ENCODE measurements around the gene POTEJ.
"Not testable (repeated sequence)": the region's sequence is repeated elsewhere in the genome, so short reads cannot be mapped to it uniquely, and the experiment has no call there.

POTEJ gene

DNA sequence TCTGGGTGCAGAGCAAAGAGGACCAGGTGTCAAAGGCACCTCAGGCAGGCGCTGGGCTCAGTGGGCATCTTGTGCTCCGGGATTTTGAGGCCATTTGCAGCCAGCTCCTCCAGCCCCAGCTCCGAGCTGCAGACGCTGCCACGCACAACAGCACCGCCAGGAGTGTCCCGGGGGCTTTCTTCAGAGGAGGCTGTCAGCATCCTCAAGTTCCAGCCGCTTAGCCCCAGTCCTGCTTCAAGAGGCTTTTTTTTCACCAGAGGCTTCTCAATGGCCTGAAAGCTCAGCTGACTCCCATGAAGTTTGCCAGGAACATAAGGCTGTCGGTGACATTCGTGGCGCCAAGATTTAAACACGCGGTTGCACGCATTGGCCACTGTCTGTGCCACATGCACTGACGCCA is 754 bp upstream of the POTEJ start:
- H2AFZ ChIP-seq (ENCODE audit: low read depth, low read length); H2BK120ac ChIP-seq (ENCODE audit: low read depth, low read length); H2AK5ac ChIP-seq (ENCODE audit: low read length, severe bottlenecking); H3K79me1 ChIP-seq (replicated peaks; ENCODE audit: low read length, poor library complexity, severe bottlenecking); H2BK12ac ChIP-seq (ENCODE audit: low read length in 2 of 2); H4K8ac ChIP-seq (ENCODE audit: low read length); H3K4me2 ChIP-seq (ENCODE audit: low read length, poor library complexity, severe bottlenecking); H3K9me3 ChIP-seq (ENCODE audit: control insufficient read depth, low read length); H4K91ac ChIP-seq (ENCODE audit: low read length); H3K9ac ChIP-seq (ENCODE audit: low read length); H2BK15ac ChIP-seq (ENCODE audit: low read depth, poor library complexity, severe bottlenecking); H3K14ac ChIP-seq (ENCODE audit: low read length in 2 of 2); H3K36me3 ChIP-seq (ENCODE audit: control insufficient read depth in 1 of 2, insufficient read depth in 2 of 2, low read depth in 1 of 2, low read length in 2 of 2); H3K27me3 ChIP-seq (ENCODE audit: control insufficient read depth in 1 of 2, insufficient read depth in 1 of 2, low read length in 2 of 2); H3K27ac ChIP-seq (ENCODE audit: low read length, poor library complexity, severe bottlenecking); H3K18ac ChIP-seq (ENCODE audit: low read depth in 1 of 2, low read length in 2 of 2); H2BK5ac ChIP-seq (ENCODE audit: low read depth, low read length, poor library complexity, severe bottlenecking); H3K4me1 ChIP-seq (ENCODE audit: control insufficient read depth, insufficient read depth, low read depth, low read length); DNase-seq; H3K4me3 ChIP-seq (ENCODE audit: insufficient read depth in 1 of 2, low read depth in 1 of 2, low read length in 2 of 2); H3K23ac ChIP-seq (ENCODE audit: low read length in 2 of 2); H3K4ac ChIP-seq (ENCODE audit: low read depth in 1 of 2, low read length in 2 of 2): not testable (repeated sequence)
- 95% methylated on average over 12 of the region's 15 CpGs for WGBS

DNA sequence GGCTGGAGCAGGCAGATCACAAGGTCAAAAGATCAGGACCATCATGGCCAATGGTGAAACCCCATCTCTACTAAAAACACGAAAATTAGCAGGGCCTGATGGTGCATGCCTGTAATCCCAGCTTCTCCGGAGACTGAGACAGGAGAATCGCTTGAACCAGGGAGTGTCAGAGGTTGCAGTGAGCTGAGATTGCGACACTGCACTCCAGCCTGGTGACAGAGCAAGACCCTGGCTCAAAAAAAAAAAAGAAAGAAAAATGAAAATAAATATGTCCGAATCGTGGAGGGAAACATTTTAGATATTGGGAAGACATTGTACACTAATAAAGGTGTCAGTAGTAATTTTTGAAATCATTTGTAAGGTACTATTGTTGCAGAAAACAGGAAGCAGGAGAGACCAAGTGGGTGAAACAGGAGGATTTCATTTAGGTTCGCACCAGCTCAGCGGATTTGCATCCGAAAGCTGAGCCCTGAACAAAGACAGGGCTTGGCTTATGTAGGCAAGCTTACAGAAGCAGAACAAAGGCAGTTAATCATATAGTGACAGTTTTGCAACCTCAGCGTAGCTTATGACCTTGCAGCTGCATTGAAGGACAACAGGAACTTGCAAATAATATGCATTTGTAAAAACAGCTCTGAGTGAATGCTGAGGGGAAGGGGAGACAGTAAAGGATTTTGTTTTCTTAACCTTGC is 17.7 kb downstream of the POTEJ start:
- H3K79me1 ChIP-seq (replicated peaks; ENCODE audit: low read length, poor library complexity, severe bottlenecking); H4K8ac ChIP-seq (ENCODE audit: low read length); H2BK15ac ChIP-seq (ENCODE audit: low read depth, poor library complexity, severe bottlenecking); H3K36me3 ChIP-seq (ENCODE audit: control insufficient read depth in 1 of 2, insufficient read depth in 2 of 2, low read depth in 1 of 2, low read length in 2 of 2); H3K4ac ChIP-seq (ENCODE audit: low read depth in 1 of 2, low read length in 2 of 2); H2BK5ac ChIP-seq (ENCODE audit: low read depth, low read length, poor library complexity, severe bottlenecking); H3K4me2 ChIP-seq (ENCODE audit: low read length, poor library complexity, severe bottlenecking); H3K9ac ChIP-seq (ENCODE audit: low read length); H3K4me1 ChIP-seq (ENCODE audit: control insufficient read depth, insufficient read depth, low read depth, low read length); H3K23ac ChIP-seq (ENCODE audit: low read length in 2 of 2); H3K27ac ChIP-seq (ENCODE audit: low read length, poor library complexity, severe bottlenecking); H2AFZ ChIP-seq (ENCODE audit: low read depth, low read length); H3K14ac ChIP-seq (ENCODE audit: low read length in 2 of 2); H3K9me3 ChIP-seq (ENCODE audit: control insufficient read depth, low read length); H4K91ac ChIP-seq (ENCODE audit: low read length); H2BK120ac ChIP-seq (ENCODE audit: low read depth, low read length); H3K27me3 ChIP-seq (ENCODE audit: control insufficient read depth in 1 of 2, insufficient read depth in 1 of 2, low read length in 2 of 2); H3K4me3 ChIP-seq (ENCODE audit: insufficient read depth in 1 of 2, low read depth in 1 of 2, low read length in 2 of 2); H2AK5ac ChIP-seq (ENCODE audit: low read length, severe bottlenecking); H2BK12ac ChIP-seq (ENCODE audit: low read length in 2 of 2); DNase-seq; H3K18ac ChIP-seq (ENCODE audit: low read depth in 1 of 2, low read length in 2 of 2): not testable (repeated sequence)
- 68% methylated on average over 6 of the region's 10 CpGs for WGBS

DNA sequence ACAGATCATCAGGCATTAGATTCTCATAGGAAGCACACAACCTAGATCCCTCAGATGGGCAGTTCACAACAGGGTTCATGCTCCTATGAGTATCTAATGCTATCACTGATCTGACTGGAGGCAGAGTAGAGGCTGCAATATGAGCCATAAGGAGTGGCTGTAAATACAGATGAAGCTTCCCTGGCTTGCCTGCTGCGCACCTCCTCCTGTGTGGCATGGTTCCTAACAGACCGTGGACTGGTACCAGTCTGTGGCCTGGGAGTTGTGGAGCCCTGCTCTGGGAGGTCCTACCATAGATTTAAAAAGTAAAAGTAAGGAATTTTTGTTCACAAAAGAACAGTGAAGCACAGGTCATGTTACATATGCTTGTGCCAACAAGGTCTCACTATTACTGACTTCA is 27.7 kb downstream of the POTEJ start:
- H2BK15ac ChIP-seq (ENCODE audit: low read depth, poor library complexity, severe bottlenecking); H3K79me1 ChIP-seq (replicated peaks; ENCODE audit: low read length, poor library complexity, severe bottlenecking); H2BK12ac ChIP-seq (ENCODE audit: low read length in 2 of 2); H3K14ac ChIP-seq (ENCODE audit: low read length in 2 of 2); H2AFZ ChIP-seq (ENCODE audit: low read depth, low read length); H3K27ac ChIP-seq (ENCODE audit: low read length, poor library complexity, severe bottlenecking); H3K4me3 ChIP-seq (ENCODE audit: insufficient read depth in 1 of 2, low read depth in 1 of 2, low read length in 2 of 2); H2AK5ac ChIP-seq (ENCODE audit: low read length, severe bottlenecking); H3K4me2 ChIP-seq (ENCODE audit: low read length, poor library complexity, severe bottlenecking); H3K9me3 ChIP-seq (ENCODE audit: control insufficient read depth, low read length); H2BK120ac ChIP-seq (ENCODE audit: low read depth, low read length); H3K23ac ChIP-seq (ENCODE audit: low read length in 2 of 2); H3K18ac ChIP-seq (ENCODE audit: low read depth in 1 of 2, low read length in 2 of 2); H3K4ac ChIP-seq (ENCODE audit: low read depth in 1 of 2, low read length in 2 of 2); H2BK5ac ChIP-seq (ENCODE audit: low read depth, low read length, poor library complexity, severe bottlenecking); H3K36me3 ChIP-seq (ENCODE audit: control insufficient read depth in 1 of 2, insufficient read depth in 2 of 2, low read depth in 1 of 2, low read length in 2 of 2); H4K8ac ChIP-seq (ENCODE audit: low read length); H3K27me3 ChIP-seq (ENCODE audit: control insufficient read depth in 1 of 2, insufficient read depth in 1 of 2, low read length in 2 of 2); DNase-seq; H3K4me1 ChIP-seq (ENCODE audit: control insufficient read depth, insufficient read depth, low read depth, low read length); H4K91ac ChIP-seq (ENCODE audit: low read length); H3K9ac ChIP-seq (ENCODE audit: low read length): not testable (repeated sequence)
- WGBS = no CpG with 5 or more reads among the region's 2 CpGs

DNA sequence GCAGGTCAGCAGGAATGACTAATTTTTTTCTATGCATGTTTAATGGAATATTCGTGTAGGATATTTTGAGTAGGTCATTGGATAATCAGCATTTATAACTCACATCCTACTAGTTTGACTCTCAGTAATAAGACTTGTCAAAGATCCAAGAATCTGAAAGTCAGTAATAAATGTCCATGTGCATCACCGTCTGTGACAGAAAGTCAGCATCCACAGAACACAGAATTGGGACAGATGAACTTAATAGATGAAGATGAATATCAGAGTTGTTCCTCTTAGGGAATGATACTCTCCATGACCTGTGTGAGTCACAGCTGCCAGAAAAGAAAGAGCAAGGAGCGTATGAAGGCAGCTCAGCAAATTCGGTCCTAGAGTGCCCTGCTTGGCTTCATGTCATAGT is 30.4 kb downstream of the POTEJ start:
- not testable (repeated sequence) for H4K91ac ChIP-seq (ENCODE audit: low read length); H2BK5ac ChIP-seq (ENCODE audit: low read depth, low read length, poor library complexity, severe bottlenecking); H3K14ac ChIP-seq (ENCODE audit: low read length in 2 of 2); H3K4me1 ChIP-seq (ENCODE audit: control insufficient read depth, insufficient read depth, low read depth, low read length); H2BK12ac ChIP-seq (ENCODE audit: low read length in 2 of 2); H3K27me3 ChIP-seq (ENCODE audit: control insufficient read depth in 1 of 2, insufficient read depth in 1 of 2, low read length in 2 of 2); DNase-seq; H3K4me3 ChIP-seq (ENCODE audit: insufficient read depth in 1 of 2, low read depth in 1 of 2, low read length in 2 of 2); H3K4ac ChIP-seq (ENCODE audit: low read depth in 1 of 2, low read length in 2 of 2); H4K8ac ChIP-seq (ENCODE audit: low read length); H3K9me3 ChIP-seq (ENCODE audit: control insufficient read depth, low read length); H2AK5ac ChIP-seq (ENCODE audit: low read length, severe bottlenecking); H3K36me3 ChIP-seq (ENCODE audit: control insufficient read depth in 1 of 2, insufficient read depth in 2 of 2, low read depth in 1 of 2, low read length in 2 of 2); H3K9ac ChIP-seq (ENCODE audit: low read length); H2BK15ac ChIP-seq (ENCODE audit: low read depth, poor library complexity, severe bottlenecking); H3K23ac ChIP-seq (ENCODE audit: low read length in 2 of 2); H3K79me1 ChIP-seq (replicated peaks; ENCODE audit: low read length, poor library complexity, severe bottlenecking); H2AFZ ChIP-seq (ENCODE audit: low read depth, low read length); H2BK120ac ChIP-seq (ENCODE audit: low read depth, low read length); H3K4me2 ChIP-seq (ENCODE audit: low read length, poor library complexity, severe bottlenecking); H3K18ac ChIP-seq (ENCODE audit: low read depth in 1 of 2, low read length in 2 of 2); H3K27ac ChIP-seq (ENCODE audit: low read length, poor library complexity, severe bottlenecking)
- 80% methylated on average over 1 of the region's 4 CpGs for WGBS
